Measurements from ENCODE around the gene TSPAN15.

- TF ChIP-seq CTCF (IDR thresholded peaks at IDR 0.05) (no peak), POLR2A (IDR thresholded peaks at IDR 0.05) (no peak)
These were observed 3.9 kb downstream of the TSPAN15 start for GRCh38 chr10:69455006-69455763.

Data from right lobe of liver (tissue), 4 donors.